Measurements from ENCODE around the gene MPP4. TPM values are rescaled to one million over a fixed set of nuclear protein-coding genes. Genes with fewer than 3 reads are reported as not detected.

The MPP4 gene
- total and polyA plus RNA-seq, 9 of the 15 experiments (the other 6 are each of a cell fraction or from before 2014, with no cell fraction given), result 0.03 to 0.08 TPM; not detected in 7

- TF ChIP-seq RREB1 (CRISPR knock-in tag; IDR thresholded peaks at IDR 0.05), result no peak
- no peak for TF ChIP-seq TSC22D4 (tag; IDR thresholded peaks at IDR 0.05)
- TF ChIP-seq U2AF1 (optimal IDR thresholded peaks at IDR 0.05; ENCODE audit: low read depth, low read length), result no peak
- no peak for TF ChIP-seq HBP1 (CRISPR knock-in tag; IDR thresholded peaks at IDR 0.05)
- no peak for TF ChIP-seq PRPF4 (IDR thresholded peaks at IDR 0.05; ENCODE audit: insufficient read depth, low read depth, low read length, poor library complexity, severe bottlenecking)
- TF ChIP-seq, protein P1, sequence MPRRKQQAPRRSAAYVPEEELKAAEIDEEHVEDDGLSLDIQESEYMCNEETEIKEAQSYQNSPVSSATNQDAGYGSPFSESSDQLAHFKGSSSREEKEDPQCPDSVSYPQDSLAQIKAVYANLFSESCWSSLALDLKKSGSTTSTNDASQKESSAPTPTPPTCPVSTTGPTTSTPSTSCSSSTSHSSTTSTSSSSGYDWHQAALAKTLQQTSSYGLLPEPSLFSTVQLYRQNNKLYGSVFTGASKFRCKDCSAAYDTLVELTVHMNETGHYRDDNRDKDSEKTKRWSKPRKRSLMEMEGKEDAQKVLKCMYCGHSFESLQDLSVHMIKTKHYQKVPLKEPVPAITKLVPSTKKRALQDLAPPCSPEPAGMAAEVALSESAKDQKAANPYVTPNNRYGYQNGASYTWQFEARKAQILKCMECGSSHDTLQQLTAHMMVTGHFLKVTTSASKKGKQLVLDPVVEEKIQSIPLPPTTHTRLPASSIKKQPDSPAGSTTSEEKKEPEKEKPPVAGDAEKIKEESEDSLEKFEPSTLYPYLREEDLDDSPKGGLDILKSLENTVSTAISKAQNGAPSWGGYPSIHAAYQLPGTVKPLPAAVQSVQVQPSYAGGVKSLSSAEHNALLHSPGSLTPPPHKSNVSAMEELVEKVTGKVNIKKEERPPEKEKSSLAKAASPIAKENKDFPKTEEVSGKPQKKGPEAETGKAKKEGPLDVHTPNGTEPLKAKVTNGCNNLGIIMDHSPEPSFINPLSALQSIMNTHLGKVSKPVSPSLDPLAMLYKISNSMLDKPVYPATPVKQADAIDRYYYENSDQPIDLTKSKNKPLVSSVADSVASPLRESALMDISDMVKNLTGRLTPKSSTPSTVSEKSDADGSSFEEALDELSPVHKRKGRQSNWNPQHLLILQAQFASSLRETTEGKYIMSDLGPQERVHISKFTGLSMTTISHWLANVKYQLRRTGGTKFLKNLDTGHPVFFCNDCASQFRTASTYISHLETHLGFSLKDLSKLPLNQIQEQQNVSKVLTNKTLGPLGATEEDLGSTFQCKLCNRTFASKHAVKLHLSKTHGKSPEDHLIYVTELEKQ (CRISPR knock-in tag; IDR thresholded peaks at IDR 0.05), result no peak
- TF ChIP-seq ARNT (IDR thresholded peaks at IDR 0.05), result no peak
These were observed 64.7 kb downstream of the MPP4 start for GRCh38 chr2:201633661-201634249.

More at GRCh38 chr2:201633661-201634249, 64.7 kb downstream of the MPP4 start:
- Histone ChIP-seq H2AFZ (ENCODE audit: low read depth, low read length) (no peak overlapping the region), H4K20me1 (replicated peaks; ENCODE audit: control insufficient read depth, insufficient read depth, low read length) (no peaks in the 10 kb centered on the region), H3K9me1 (ENCODE audit: control insufficient read depth, insufficient read depth, low read length) (no peaks in the 10 kb centered on the region), H3K4me3 (no peak overlapping the region), H3K79me2 (ENCODE audit: control insufficient read depth, insufficient read depth, low read length) (no peaks in the 10 kb centered on the region), H3K9ac (ENCODE audit: insufficient read depth in 1 of 2, low read depth in 2 of 2, low read length in 2 of 2) (no peak overlapping the region), H3K36me3 (ENCODE audit: control insufficient read depth, insufficient read depth, low read length) (peaks cover 33% of the 10 kb centered on the region; the same call in 2 of the 3 replicates), H3K9me3 (replicated peaks; ENCODE audit: control insufficient read depth, insufficient read depth, low read depth, low read length) (no peaks in the 10 kb centered on the region), H3K27me3 (ENCODE audit: control insufficient read depth in 2 of 2, insufficient read depth in 2 of 2, low read length in 2 of 2) (no peaks in the 10 kb centered on the region), H3K27ac (ENCODE audit: extremely low read depth, low read depth, low read length) (no peak overlapping the region), H3K4me1 (replicated peaks in 1 of 2; ENCODE audit: control insufficient read depth in 2 of 2, insufficient read depth in 2 of 2, low read length in 2 of 2) (no peaks in the 10 kb centered on the region), H3K4me2 (ENCODE audit: insufficient read depth, low read length) (no peak overlapping the region)
- in situ Hi-C loops (cut with MboI), result no loop called here
- POLR2A ChIA-PET, result no interaction called here
- no TSS peak for BruUV-seq (replicated peaks)
- CTCF ChIA-PET (ENCODE audit: low intra/inter-chr PET ratio), result no interaction called here
- DNase-seq (ENCODE audit: extremely low read depth in 1 of 4, low spot score in 3 of 4) (no peak), ATAC-seq (no peak), FAIRE-seq (no peak)
- WGBS (ENCODE audit: insufficient coverage, low coverage, missing lambda C conversion rate), result 85% methylated on average over 4 of the region's 4 CpGs
- intact Hi-C loops (cut with micrococcal nuclease), result no loop called here

All from K562 (cell line).